KOPT-K1 (cell line): ENCODE data around the gene ARHGAP9.

Source experiments
- H3K27ac ChIP-seq: fragments of 200-600 bp; sonication (generic); 2 replicates; pipeline ENCODE4 v1.5.1; 2016; ENCODE audit warnings: antibody characterized with exemption, mild to moderate bottlenecking, low read depth, low read length; ENCODE audit not compliant: poor library complexity, severe bottlenecking
- H3K36me3 ChIP-seq: fragments of 200-600 bp; sonication (generic); 2 replicates; pipeline ENCODE4 v1.5.1; 2017; ENCODE audit warnings: antibody characterized with exemption, mild to moderate bottlenecking, low read length, moderate library complexity; ENCODE audit not compliant: insufficient read depth
- H3K9me3 ChIP-seq: fragments of 200-600 bp; sonication (generic); 2 replicates; pipeline ENCODE4 v1.5.1; 2017; ENCODE audit warnings: antibody characterized with exemption, low read length, mild to moderate bottlenecking; ENCODE audit not compliant: insufficient read depth, poor library complexity, severe bottlenecking

Gene ARHGAP9

GRCh38 chr12:57462251-57462911 lies 17.3 kb downstream of the ARHGAP9 start:
- Histone ChIP-seq H3K9me3 (no peaks in the 10 kb centered on the region), H3K27ac (no peak overlapping the region), H3K36me3 (no peaks in the 10 kb centered on the region)

GRCh38 chr12:57461917-57462250 lies 17.8 kb downstream of the ARHGAP9 start:
- Histone ChIP-seq H3K27ac (no peak overlapping the region), H3K36me3 (no peaks in the 10 kb centered on the region), H3K9me3 (no peaks in the 10 kb centered on the region)

- no peaks in the 10 kb centered on the region for H3K36me3 ChIP-seq
- no peaks in the 10 kb centered on the region for H3K9me3 ChIP-seq
- H3K27ac ChIP-seq, result no peak overlapping the region
Observed at GRCh38 chr12:57461276-57461916, 18.3 kb downstream of the ARHGAP9 start.

- Histone ChIP-seq H3K27ac (no peak overlapping the region), H3K36me3 (no peaks in the 10 kb centered on the region), H3K9me3 (no peaks in the 10 kb centered on the region)
Observed at GRCh38 chr12:57460841-57461275, 18.8 kb downstream of the ARHGAP9 start.

- H3K27ac ChIP-seq, result no peak overlapping the region
- H3K9me3 ChIP-seq, result no peaks in the 10 kb centered on the region
Observed at GRCh38 chr12:57460468-57460784, 19.2 kb downstream of the ARHGAP9 start.

GRCh38 chr12:57459750-57460467 lies 19.8 kb downstream of the ARHGAP9 start, which contains the start of gene GLI1:
Gene GLI1, plus strand, starts transcription at chr12:57459785. Its CDS starts 3,907 bp downstream, at chr12:57463692.
- Histone ChIP-seq H3K36me3 (no peaks in the 10 kb centered on the region), H3K27ac (peak within 1 kb of the TSS; percentile 48), H3K9me3 (no peaks in the 10 kb centered on the region)

More at GRCh38 chr12:57460468-57460784, 19.2 kb downstream of the ARHGAP9 start:
- H3K36me3 ChIP-seq, result no peaks in the 10 kb centered on the region

GRCh38 chr12:57459055-57459749 lies 20.5 kb downstream of the ARHGAP9 start:
- peak overlapping the region; percentile 48 for H3K27ac ChIP-seq
- H3K36me3 ChIP-seq, result no peaks in the 10 kb centered on the region
- H3K9me3 ChIP-seq, result no peaks in the 10 kb centered on the region

- H3K9me3 ChIP-seq, result no peaks in the 10 kb centered on the region
- no peaks in the 10 kb centered on the region for H3K36me3 ChIP-seq
- peak overlapping the region; percentile 48 for H3K27ac ChIP-seq
Observed at GRCh38 chr12:57458665-57459054, 21.0 kb downstream of the ARHGAP9 start.

GRCh38 chr12:57456737-57457490 lies 22.8 kb downstream of the ARHGAP9 start:
- Histone ChIP-seq H3K9me3 (no peaks in the 10 kb centered on the region), H3K27ac (no peak overlapping the region), H3K36me3 (no peaks in the 10 kb centered on the region)

- Histone ChIP-seq H3K36me3 (no peaks in the 10 kb centered on the region), H3K27ac (no peak overlapping the region), H3K9me3 (no peaks in the 10 kb centered on the region)
Observed at GRCh38 chr12:57456145-57456700, 23.4 kb downstream of the ARHGAP9 start.

- H3K36me3 ChIP-seq, result no peaks in the 10 kb centered on the region
- H3K27ac ChIP-seq, result no peak overlapping the region
- H3K9me3 ChIP-seq, result no peaks in the 10 kb centered on the region
Observed at GRCh38 chr12:57455374-57456144, 24.1 kb downstream of the ARHGAP9 start.

GRCh38 chr12:57454566-57455373 lies 24.9 kb downstream of the ARHGAP9 start, which contains the start of gene INHBE:
Gene INHBE, plus strand, starts transcription at chr12:57455307. Its CDS starts 230 bp downstream, at chr12:57455537.
- H3K27ac ChIP-seq, result no peak within 1 kb of the TSS
- no peaks in the 10 kb centered on the region for H3K36me3 ChIP-seq
- no peaks in the 10 kb centered on the region for H3K9me3 ChIP-seq

GRCh38 chr12:57454213-57454565 lies 25.5 kb downstream of the ARHGAP9 start:
- Histone ChIP-seq H3K27ac (no peak overlapping the region), H3K36me3 (no peaks in the 10 kb centered on the region), H3K9me3 (no peaks in the 10 kb centered on the region)
